SK-N-SH treated with all-trans-retinoic acid at 6 μM for 48 hours (cell line): Measurements from ENCODE around the gene SUPT4H1.

Experiments used
- ATAC-seq: fragments of 200-7000 bp; cut with Tn5 transposase; 3 replicates; pipeline ENCODE4 v1.9.1; 2020; ENCODE audit warnings: mild to moderate bottlenecking, moderate library complexity
- CSDC2 ChIP-seq: fragments of 250-450 bp; sonication (Bioruptor Pico); IDR thresholded peaks from 2 replicates; pipeline ENCODE4 v1.5.0; 2020; ENCODE audit warnings: mild to moderate bottlenecking, moderate library complexity
- ESRRG ChIP-seq: fragments of 250-450 bp; sonication (Bioruptor Pico); IDR thresholded peaks from 2 replicates; pipeline ENCODE4 v1.6.1; 2021; ENCODE audit warnings: mild to moderate bottlenecking
- ISL1 ChIP-seq: fragments of 250-450 bp; sonication (Bioruptor Pico); IDR thresholded peaks from 2 replicates; pipeline ENCODE4 v2.1.2; 2022; ENCODE audit warnings: mild to moderate bottlenecking, moderate library complexity
- OSR1 ChIP-seq: fragments of 250-450 bp; sonication (Bioruptor Pico); IDR thresholded peaks from 2 replicates; pipeline ENCODE4 v1.8.0; 2022; ENCODE audit warnings: moderate library complexity, mild to moderate bottlenecking, inconsistent platforms
- PPARA ChIP-seq: fragments of 250-450 bp; sonication (Bioruptor Pico); IDR thresholded peaks from 2 replicates; pipeline ENCODE4 v1.5.0; 2020; ENCODE audit warnings: mild to moderate bottlenecking, borderline replicate concordance
- RARB ChIP-seq: fragments of 250-450 bp; sonication (Bioruptor Pico); IDR thresholded peaks from 2 replicates; pipeline ENCODE4 v1.8.0; 2021; ENCODE audit warnings: mild to moderate bottlenecking, moderate library complexity
- SNAI2 ChIP-seq: fragments of 250-450 bp; sonication (Bioruptor Pico); IDR thresholded peaks from 2 replicates; pipeline ENCODE4 v1.5.0; 2020; ENCODE audit warnings: mild to moderate bottlenecking, moderate library complexity
- TCF4 ChIP-seq: fragments of 250-450 bp; sonication (Bioruptor Pico); IDR thresholded peaks from 2 replicates; pipeline ENCODE4 v1.8.0; 2021; ENCODE audit warnings: mild to moderate bottlenecking, moderate library complexity, borderline replicate concordance
- ZC3H10 ChIP-seq: fragments of 250-450 bp; sonication (Bioruptor Pico); IDR thresholded peaks from 2 replicates; pipeline ENCODE4 v1.5.1; 2021; ENCODE audit warnings: mild to moderate bottlenecking, moderate library complexity
- ZFP30 ChIP-seq: fragments of 450-650 bp; formaldehyde crosslinking; IDR thresholded peaks from 2 replicates; pipeline ENCODE4 v1.5.0; 2022; ENCODE audit warnings: mild to moderate bottlenecking, moderate library complexity
- ZNF565 ChIP-seq: fragments of 450-650 bp; formaldehyde crosslinking; conservative IDR thresholded peaks from 2 replicates; pipeline ENCODE4 v1.5.0; 2020; ENCODE audit warnings: low read depth, mild to moderate bottlenecking, moderate library complexity
- ZNF8 ChIP-seq: fragments of 450-650 bp; formaldehyde crosslinking; IDR thresholded peaks from 2 replicates; pipeline ENCODE4 v1.5.0; 2020; ENCODE audit warnings: mild to moderate bottlenecking, moderate library complexity
- TF ChIP-seq, protein P1 (sequence below): fragments of 250-450 bp; sonication (Bioruptor Pico); IDR thresholded peaks from 2 replicates; pipeline ENCODE4 v1.8.0; 2021; ENCODE audit warnings: low read depth, mild to moderate bottlenecking, moderate library complexity, borderline replicate concordance
- TF ChIP-seq, protein P2 (sequence below): fragments of 250-450 bp; sonication (Bioruptor Pico); IDR thresholded peaks from 2 replicates; pipeline ENCODE4 v1.8.0; 2020; ENCODE audit warnings: mild to moderate bottlenecking, moderate library complexity, borderline replicate concordance
- TF ChIP-seq, protein P3 (sequence below): fragments of 250-450 bp; sonication (Bioruptor Pico); IDR thresholded peaks from 2 replicates; pipeline ENCODE4 v1.5.1; 2021; ENCODE audit warnings: mild to moderate bottlenecking, moderate library complexity
- TF ChIP-seq, protein P4 (sequence below): fragments of 250-450 bp; sonication (Bioruptor Pico); IDR thresholded peaks from 2 replicates; pipeline ENCODE4 v1.5.0; 2020; ENCODE audit warnings: mild to moderate bottlenecking, moderate library complexity
- TF ChIP-seq, protein P5 (sequence below): fragments of 250-450 bp; sonication (Bioruptor Pico); IDR thresholded peaks from 2 replicates; pipeline ENCODE4 v1.5.1; 2020; ENCODE audit warnings: low read depth, mild to moderate bottlenecking, moderate library complexity

Gene SUPT4H1

DNA sequence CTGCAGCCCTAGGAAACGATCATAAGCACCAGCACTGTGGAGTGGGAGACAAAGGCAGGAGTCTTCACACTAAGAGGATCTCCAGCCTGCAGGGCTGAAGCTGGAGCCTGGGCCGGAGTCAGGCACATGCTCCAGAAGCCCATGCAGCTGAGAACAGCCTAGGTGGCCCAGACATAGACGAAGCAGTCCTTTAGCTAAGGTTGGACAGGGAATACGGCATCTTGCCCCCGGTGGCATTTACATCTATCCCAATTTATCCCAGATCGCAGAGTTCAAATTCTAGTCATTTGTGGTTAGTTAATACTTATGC, 37.3 kb downstream of the SUPT4H1 start (continued):
- TF ChIP-seq, protein P1, sequence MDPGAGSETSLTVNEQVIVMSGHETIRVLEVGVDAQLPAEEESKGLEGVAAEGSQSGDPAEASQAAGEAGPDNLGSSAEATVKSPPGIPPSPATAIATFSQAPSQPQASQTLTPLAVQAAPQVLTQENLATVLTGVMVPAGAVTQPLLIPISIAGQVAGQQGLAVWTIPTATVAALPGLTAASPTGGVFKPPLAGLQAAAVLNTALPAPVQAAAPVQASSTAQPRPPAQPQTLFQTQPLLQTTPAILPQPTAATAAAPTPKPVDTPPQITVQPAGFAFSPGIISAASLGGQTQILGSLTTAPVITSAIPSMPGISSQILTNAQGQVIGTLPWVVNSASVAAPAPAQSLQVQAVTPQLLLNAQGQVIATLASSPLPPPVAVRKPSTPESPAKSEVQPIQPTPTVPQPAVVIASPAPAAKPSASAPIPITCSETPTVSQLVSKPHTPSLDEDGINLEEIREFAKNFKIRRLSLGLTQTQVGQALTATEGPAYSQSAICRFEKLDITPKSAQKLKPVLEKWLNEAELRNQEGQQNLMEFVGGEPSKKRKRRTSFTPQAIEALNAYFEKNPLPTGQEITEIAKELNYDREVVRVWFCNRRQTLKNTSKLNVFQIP = no peak
- TF ChIP-seq, protein P2, sequence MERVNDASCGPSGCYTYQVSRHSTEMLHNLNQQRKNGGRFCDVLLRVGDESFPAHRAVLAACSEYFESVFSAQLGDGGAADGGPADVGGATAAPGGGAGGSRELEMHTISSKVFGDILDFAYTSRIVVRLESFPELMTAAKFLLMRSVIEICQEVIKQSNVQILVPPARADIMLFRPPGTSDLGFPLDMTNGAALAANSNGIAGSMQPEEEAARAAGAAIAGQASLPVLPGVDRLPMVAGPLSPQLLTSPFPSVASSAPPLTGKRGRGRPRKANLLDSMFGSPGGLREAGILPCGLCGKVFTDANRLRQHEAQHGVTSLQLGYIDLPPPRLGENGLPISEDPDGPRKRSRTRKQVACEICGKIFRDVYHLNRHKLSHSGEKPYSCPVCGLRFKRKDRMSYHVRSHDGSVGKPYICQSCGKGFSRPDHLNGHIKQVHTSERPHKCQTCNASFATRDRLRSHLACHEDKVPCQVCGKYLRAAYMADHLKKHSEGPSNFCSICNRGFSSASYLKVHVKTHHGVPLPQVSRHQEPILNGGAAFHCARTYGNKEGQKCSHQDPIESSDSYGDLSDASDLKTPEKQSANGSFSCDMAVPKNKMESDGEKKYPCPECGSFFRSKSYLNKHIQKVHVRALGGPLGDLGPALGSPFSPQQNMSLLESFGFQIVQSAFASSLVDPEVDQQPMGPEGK (CRISPR knock-in tag) = no peak
- TF ChIP-seq OSR1 (CRISPR knock-in tag) (no peak), ZC3H10 (no peak)

DNA sequence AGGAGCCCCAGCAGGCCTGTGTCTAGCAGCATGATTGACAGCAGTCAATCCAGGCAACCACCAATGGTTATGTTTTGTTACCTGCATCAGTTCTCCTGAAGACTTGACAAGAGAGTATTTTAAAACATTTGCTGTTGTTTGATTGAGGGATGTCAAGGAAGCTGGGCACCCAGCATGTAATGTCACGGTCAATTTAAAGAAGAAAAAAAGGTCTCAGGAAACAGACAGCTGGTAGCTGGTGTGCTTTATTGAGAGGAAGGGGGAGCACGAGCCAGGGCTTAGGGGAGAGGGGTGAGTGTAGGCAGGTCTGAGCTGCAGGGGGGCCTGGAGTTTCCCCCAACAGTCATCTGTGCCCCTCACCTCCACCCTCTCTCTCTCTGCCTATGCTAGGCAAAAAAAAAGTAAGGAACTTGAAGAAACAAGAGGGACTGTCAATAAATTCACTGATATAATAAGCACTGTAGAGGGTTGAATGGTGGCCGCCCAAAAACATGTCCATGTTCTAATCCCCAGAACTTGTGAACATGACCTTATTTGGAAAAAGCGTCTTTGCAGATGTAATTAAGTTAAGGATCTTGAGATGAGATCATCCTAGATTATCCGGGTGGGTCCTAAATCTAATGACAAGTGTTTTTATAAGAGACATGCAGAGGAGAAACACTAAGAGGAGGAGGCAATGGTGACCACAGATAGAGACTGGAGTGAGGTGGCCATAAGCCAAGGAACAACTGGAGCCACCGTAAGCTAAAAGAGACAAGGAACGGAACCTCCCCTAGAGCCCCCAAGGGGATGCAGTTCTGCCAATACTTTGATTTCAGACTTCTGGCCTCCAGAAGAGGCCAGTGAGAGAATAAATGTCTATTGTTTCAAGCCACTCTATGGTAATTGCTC, 37.9 kb downstream of the SUPT4H1 start:
- ATAC-seq = no peak
- TF ChIP-seq CSDC2 (CRISPR knock-in tag) (no peak), SNAI2 (no peak)
- TF ChIP-seq, protein P3, sequence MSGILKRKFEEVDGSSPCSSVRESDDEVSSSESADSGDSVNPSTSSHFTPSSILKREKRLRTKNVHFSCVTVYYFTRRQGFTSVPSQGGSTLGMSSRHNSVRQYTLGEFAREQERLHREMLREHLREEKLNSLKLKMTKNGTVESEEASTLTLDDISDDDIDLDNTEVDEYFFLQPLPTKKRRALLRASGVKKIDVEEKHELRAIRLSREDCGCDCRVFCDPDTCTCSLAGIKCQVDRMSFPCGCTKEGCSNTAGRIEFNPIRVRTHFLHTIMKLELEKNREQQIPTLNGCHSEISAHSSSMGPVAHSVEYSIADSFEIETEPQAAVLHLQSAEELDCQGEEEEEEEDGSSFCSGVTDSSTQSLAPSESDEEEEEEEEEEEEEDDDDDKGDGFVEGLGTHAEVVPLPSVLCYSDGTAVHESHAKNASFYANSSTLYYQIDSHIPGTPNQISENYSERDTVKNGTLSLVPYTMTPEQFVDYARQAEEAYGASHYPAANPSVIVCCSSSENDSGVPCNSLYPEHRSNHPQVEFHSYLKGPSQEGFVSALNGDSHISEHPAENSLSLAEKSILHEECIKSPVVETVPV (CRISPR knock-in tag) = no peak

DNA sequence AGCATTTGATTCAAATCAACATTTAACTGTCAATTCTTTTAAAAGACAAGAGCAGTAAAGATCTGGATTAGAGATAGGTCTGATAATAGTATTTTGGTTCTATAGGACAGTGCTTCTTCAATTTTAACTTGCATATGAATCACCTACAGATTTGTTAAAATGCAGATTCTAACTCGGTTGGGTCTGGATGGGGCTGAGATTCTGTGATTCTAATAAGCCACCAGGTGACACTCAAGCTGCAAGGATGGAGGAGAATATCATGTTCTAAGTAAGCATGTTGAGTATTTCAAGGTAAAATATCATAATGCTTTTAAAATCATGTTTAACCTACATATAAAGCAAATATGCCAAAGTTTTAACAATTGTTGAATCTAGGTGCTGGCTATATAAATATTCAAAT, 39.2 kb downstream of the SUPT4H1 start:
- ATAC-seq = no peak
- TF ChIP-seq ESRRG (CRISPR knock-in tag) = no peak
- TF ChIP-seq TCF4 (CRISPR knock-in tag) = no peak
- TF ChIP-seq RARB (CRISPR knock-in tag) = no peak
- TF ChIP-seq, protein P4, sequence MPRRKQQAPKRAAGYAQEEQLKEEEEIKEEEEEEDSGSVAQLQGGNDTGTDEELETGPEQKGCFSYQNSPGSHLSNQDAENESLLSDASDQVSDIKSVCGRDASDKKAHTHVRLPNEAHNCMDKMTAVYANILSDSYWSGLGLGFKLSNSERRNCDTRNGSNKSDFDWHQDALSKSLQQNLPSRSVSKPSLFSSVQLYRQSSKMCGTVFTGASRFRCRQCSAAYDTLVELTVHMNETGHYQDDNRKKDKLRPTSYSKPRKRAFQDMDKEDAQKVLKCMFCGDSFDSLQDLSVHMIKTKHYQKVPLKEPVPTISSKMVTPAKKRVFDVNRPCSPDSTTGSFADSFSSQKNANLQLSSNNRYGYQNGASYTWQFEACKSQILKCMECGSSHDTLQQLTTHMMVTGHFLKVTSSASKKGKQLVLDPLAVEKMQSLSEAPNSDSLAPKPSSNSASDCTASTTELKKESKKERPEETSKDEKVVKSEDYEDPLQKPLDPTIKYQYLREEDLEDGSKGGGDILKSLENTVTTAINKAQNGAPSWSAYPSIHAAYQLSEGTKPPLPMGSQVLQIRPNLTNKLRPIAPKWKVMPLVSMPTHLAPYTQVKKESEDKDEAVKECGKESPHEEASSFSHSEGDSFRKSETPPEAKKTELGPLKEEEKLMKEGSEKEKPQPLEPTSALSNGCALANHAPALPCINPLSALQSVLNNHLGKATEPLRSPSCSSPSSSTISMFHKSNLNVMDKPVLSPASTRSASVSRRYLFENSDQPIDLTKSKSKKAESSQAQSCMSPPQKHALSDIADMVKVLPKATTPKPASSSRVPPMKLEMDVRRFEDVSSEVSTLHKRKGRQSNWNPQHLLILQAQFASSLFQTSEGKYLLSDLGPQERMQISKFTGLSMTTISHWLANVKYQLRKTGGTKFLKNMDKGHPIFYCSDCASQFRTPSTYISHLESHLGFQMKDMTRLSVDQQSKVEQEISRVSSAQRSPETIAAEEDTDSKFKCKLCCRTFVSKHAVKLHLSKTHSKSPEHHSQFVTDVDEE (CRISPR knock-in tag) = no peak
- TF ChIP-seq, protein P1 = no peak
- no peak for TF ChIP-seq ZFP30 (CRISPR knock-in tag)
- TF ChIP-seq, protein P3 (CRISPR knock-in tag) = no peak
- TF ChIP-seq ZNF565 = no peak

DNA sequence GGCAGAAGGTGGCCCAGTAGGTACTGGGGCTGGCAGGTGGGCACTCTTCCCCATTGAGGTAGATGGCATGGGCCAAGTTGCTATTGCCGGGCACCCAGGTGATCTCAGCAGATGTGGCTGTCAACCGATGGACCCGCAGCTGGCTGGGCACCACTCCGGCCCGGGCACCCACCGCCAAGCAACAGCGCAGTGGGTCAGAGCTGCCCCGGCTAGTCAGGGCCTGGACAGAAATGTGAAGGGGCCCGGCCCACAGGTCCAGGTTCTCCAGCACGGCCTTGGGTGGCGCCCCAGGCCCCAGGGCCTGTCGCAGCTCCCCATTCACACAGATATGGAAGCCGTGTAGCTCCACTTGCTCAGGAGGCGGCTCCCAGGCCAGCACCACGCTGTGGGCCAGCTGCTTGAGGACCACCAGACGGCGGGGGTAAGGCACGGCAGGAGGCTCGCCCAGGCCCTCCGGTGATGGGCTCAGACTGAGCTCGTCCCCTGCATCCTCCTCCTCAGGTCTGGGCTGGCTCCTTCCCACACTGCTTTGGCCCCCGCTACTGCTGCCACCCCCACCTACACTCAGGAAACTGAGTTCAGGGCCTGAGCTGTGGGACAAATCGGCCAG, 39.9 kb downstream of the SUPT4H1 start:
- TF ChIP-seq, protein P5, sequence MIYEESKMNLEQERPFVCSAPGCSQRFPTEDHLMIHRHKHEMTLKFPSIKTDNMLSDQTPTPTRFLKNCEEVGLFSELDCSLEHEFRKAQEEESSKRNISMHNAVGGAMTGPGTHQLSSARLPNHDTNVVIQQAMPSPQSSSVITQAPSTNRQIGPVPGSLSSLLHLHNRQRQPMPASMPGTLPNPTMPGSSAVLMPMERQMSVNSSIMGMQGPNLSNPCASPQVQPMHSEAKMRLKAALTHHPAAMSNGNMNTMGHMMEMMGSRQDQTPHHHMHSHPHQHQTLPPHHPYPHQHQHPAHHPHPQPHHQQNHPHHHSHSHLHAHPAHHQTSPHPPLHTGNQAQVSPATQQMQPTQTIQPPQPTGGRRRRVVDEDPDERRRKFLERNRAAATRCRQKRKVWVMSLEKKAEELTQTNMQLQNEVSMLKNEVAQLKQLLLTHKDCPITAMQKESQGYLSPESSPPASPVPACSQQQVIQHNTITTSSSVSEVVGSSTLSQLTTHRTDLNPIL (CRISPR knock-in tag) = no peak
- TF ChIP-seq ISL1 (CRISPR knock-in tag) = no peak
- TF ChIP-seq PPARA (CRISPR knock-in tag) = no peak
- TF ChIP-seq, protein P4 (CRISPR knock-in tag) = no peak
- no peak for TF ChIP-seq ZNF8 (CRISPR knock-in tag)
- ATAC-seq = no peak
